ENCODE data around the gene SPTBN1. TPM values are rescaled to one million over a fixed set of nuclear protein-coding genes. Genes with fewer than 3 reads are reported as not detected.
"Not testable (repeated sequence)": the region's sequence is repeated elsewhere in the genome, so short reads cannot be mapped to it uniquely, and the experiment has no call there.

Gene SPTBN1
- total and polyA plus RNA-seq, 8 donors: 28.7 to 475 (median 193) TPM

GRCh38 chr2:54503828-54504227 is 47.7 kb downstream of the SPTBN1 start:
- no peaks in the 10 kb centered on the region for H3K27me3 ChIP-seq
- H3K4me3 ChIP-seq: no peak overlapping the region
- peak overlapping the region in 2 of 5 donors; percentile 0 to 67 for H3K27ac ChIP-seq
- no peaks in the 10 kb centered on the region for H3K9me3 ChIP-seq
- no peaks in the 10 kb centered on the region for H3K36me3 ChIP-seq
- WGBS, 5 donors: 31 to 57% (median 33%) methylated on average over 1 of the region's 1 CpG
- TF ChIP-seq POLR2AphosphoS5 (IDR thresholded peaks at IDR 0.05) (no peak), POLR2A (IDR thresholded peaks at IDR 0.05) (no peak), CTCF (IDR thresholded peaks at IDR 0.05) (no peak), EP300 (IDR thresholded peaks at IDR 0.05) (no peak)
- DNase-seq: no peak
- peaks cover 14 to 75% (median 47%) of the 10 kb centered on the region in 4 donors for H3K4me1 ChIP-seq
- intact Hi-C loops (cut with DNase I; ENCODE audit: low total_unique reads): loop anchor here (10.0 kb wide), 1 partner anchor 289 kb away; no protein-coding TSS in a partner anchor

GRCh38 chr2:54504866-54505265 is 48.7 kb downstream of the SPTBN1 start:
- Histone ChIP-seq H3K36me3 (no peaks in the 10 kb centered on the region), H3K27ac (peak overlapping the region in 2 of 5 donors; percentile 29 to 67), H3K27me3 (no peaks in the 10 kb centered on the region), H3K9me3 (no peaks in the 10 kb centered on the region), H3K4me1 (peaks cover 14 to 69% (median 41%) of the 10 kb centered on the region in 4 donors), H3K4me3 (no peak overlapping the region)
- WGBS, 5 donors: 44 to 56% (median 50%) methylated on average over 2 of the region's 2 CpGs
- no peak for TF ChIP-seq CTCF (IDR thresholded peaks at IDR 0.05)
- no peak for TF ChIP-seq POLR2A (IDR thresholded peaks at IDR 0.05)
- TF ChIP-seq EP300 (IDR thresholded peaks at IDR 0.05): no peak
- no peak for TF ChIP-seq POLR2AphosphoS5 (IDR thresholded peaks at IDR 0.05)
- no peak for DNase-seq
- intact Hi-C loops (cut with DNase I; ENCODE audit: low total_unique reads): loop anchor here (10.0 kb wide), 1 partner anchor 290 kb away; no protein-coding TSS in a partner anchor

GRCh38 chr2:54508541-54508940 is 52.4 kb downstream of the SPTBN1 start:
- Histone ChIP-seq H3K4me1 (peaks cover 0 to 56% (median 29%) of the 10 kb centered on the region in 4 donors), H3K27ac (no peak overlapping the region), H3K9me3 (no peaks in the 10 kb centered on the region), H3K27me3 (no peaks in the 10 kb centered on the region), H3K36me3 (no peaks in the 10 kb centered on the region), H3K4me3 (no peak overlapping the region)
- 62 to 78% (median 70%) methylated on average over 6 of the region's 6 CpGs for WGBS, 5 donors
- no peak for DNase-seq
- TF ChIP-seq POLR2A (IDR thresholded peaks at IDR 0.05) (no peak), POLR2AphosphoS5 (IDR thresholded peaks at IDR 0.05) (no peak), CTCF (IDR thresholded peaks at IDR 0.05) (no peak)
- intact Hi-C loops (cut with DNase I; ENCODE audit: low total_unique reads): loop anchor here (10.0 kb wide), 1 partner anchor 294 kb away; no protein-coding TSS in a partner anchor

GRCh38 chr2:54509043-54509442 is 52.9 kb downstream of the SPTBN1 start:
- H3K4me1 ChIP-seq: peaks cover 0 to 52% (median 26%) of the 10 kb centered on the region in 4 donors
- not testable (repeated sequence) for H3K4me3 ChIP-seq, H3K27ac ChIP-seq, H3K27me3 ChIP-seq, H3K36me3 ChIP-seq, H3K9me3 ChIP-seq, DNase-seq
- 87 to 97% (median 92%) methylated on average over 4 to 5 of the region's 5 CpGs for WGBS, 5 donors
- intact Hi-C loops (cut with DNase I; ENCODE audit: low total_unique reads): loop anchor here (10.0 kb wide), 1 partner anchor 294 kb away; no protein-coding TSS in a partner anchor

GRCh38 chr2:54510916-54511315 is 54.8 kb downstream of the SPTBN1 start:
- intact Hi-C loops (cut with DNase I; ENCODE audit: low total_unique reads): no loop called here

More at GRCh38 chr2:54510916-54511315, 54.8 kb downstream of the SPTBN1 start:
- TF ChIP-seq POLR2A (IDR thresholded peaks at IDR 0.05): no peak
- TF ChIP-seq CTCF (IDR thresholded peaks at IDR 0.05): no peak
- no peak for TF ChIP-seq POLR2AphosphoS5 (IDR thresholded peaks at IDR 0.05)
- TF ChIP-seq EP300 (IDR thresholded peaks at IDR 0.05): no peak
- no peak overlapping the region for H3K27ac ChIP-seq
- H3K27me3 ChIP-seq: no peaks in the 10 kb centered on the region
- H3K9me3 ChIP-seq: no peaks in the 10 kb centered on the region
- no peaks in the 10 kb centered on the region for H3K36me3 ChIP-seq
- DNase-seq: no peak
- peaks cover 0 to 36% (median 14%) of the 10 kb centered on the region in 4 donors for H3K4me1 ChIP-seq
- WGBS, 5 donors: 82 to 88% (median 85%) methylated on average over 2 of the region's 2 CpGs
- no peak overlapping the region for H3K4me3 ChIP-seq

All from stomach (tissue), 9 donors.